Hematopoietic multipotent progenitor cell treated with erythropoietin and hydrocortisone succinate and interleukin-3 and kit ligand, for 17 days (in vitro differentiated cells): Measurements from ENCODE around the gene GOLGA3.

ENCODE experiments used
- DNase-seq: peaks from one replicate; pipeline ENCODE4 v3.0.0-alpha.2; 2015; ENCODE audit warnings: low spot score

GOLGA3 gene

DNA sequence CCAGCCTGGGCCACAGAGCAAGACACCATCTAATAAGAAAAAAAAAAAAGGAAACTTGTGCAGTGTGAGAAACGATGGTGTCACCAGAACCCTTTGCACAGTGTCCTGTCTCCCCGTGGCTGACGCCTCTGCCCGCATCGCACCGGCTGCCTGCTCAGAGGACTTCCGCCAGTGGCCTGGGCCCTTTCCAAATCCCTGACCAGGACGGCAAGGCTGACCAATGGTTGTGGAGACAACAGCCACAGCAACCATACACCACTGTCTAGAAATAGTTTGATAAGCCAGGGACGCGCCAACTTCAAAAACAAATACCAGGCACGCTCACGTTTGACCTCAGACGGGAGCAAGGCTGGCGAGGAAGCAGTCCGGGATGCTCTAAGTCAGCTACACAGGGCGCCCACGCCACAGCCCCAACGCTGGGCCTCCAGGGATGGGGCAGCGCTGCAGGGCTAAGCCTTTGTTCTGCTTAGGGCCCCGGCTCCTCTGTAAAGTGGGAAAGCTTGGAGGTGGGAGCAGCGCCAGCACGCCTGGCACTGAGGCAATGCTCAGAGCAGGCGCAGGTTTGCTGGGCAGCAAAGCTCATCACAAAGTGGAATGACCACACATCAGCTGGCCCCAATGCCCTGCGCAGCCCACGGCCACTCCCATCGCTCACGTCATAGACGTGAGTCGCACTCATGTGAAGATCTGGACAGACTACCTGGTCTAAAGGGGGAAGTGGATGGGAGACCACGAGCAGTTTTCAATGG is 105.5 kb downstream of the GOLGA3 start:
- no peak for DNase-seq

DNA sequence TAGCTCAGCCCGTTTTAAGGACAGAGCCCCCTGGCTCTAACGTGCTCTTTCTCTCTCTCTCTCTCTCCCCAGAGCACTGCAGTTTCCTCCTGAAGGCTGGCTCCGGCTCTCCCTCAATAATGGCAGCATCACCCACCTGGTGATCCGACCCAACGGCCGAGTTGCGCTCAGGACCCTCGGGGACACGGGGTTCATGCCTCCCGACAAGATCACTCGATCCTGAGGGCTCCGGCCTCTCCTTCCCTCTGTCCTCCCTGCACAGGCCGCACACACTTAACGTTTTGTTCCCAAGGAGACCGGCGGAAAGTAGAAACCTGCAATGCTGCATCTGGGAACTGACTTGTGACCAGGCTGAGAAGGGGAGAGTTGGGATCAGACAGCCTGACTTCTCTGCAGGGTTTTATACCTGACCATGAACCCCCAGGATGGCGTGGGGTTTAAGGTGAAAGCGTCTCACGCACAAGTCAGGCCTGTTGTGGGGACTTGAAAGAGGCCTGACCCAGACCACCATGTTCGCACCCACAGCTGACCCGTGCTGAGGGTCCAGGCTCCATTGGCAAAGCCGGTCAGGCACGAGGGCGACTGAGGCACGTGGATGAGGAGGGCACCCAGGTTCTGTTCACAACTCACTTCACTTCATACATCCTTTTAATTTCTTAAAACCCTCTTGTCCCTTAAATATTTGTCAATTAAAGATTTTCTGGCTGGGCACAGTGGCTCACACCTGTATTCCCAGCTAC is 107.9 kb downstream of the GOLGA3 start:
- no peak for DNase-seq

DNA sequence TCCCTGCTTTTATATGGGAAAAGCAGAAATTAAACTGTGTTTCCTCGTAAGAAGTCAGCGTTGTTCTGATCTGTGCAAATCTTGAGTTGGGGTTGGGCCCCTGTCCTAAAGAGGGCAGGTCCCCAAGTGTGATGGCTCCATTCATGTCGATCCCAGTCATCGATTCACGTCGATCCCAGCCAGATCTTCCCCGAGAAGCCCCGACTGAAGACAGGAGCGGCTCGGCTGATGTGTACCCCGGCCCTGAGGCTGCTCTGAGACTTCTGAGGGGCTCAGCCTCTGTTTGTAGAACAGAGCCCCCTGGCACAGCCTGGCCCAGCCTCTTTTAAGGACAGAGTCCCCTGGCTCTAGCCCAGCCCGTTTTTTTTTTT is 108.7 kb downstream of the GOLGA3 start:
- DNase-seq, result no peak

DNA sequence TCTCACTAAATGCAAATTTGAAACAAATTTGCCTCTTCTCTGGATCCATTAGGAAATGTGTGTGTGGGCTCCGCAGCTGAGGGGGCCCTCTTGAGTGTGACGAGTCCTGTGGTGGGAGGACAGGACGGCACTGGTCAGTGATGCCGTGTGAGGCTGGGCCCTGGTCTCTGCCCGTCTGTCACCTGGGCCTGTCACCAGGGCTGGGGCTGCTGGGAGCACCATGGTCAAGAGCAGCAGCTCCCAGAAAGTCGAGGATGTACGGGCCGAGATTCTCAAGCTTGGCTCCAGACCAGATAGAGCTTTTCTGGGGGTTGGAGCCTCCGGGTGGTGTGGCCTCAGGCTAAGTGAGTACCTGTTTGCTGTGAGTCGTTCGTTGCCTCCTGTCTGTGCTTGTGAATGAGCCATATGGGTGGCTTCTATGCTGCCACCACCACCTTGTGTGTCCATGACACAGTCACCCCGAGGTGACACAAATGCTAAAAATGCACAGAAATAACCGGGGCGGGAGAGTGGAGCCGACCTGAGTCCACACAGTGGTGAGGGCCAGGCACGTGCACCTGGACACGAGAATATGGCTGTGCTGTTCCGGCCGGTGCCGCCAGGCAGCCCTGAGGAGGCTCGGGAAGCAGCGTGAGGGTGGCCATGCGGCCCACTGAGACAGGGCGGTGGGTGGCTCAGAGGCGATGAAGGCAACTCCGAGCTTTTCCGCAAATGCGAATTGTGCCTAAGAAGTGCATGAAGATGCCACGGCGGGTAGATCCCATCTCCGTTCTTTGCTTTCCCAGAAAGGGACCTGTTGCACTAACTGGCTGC is 109.3 kb downstream of the GOLGA3 start:
- no peak for DNase-seq
